Muscle of back (tissue), 13 donors: ENCODE results near the gene CR2. TPM values are rescaled to one million over a fixed set of nuclear protein-coding genes. Genes with fewer than 3 reads are reported as not detected.
A peak's percentile ranks its signal among the peaks of the same experiment; 100 is the strongest.
"Not testable (repeated sequence)": the region's sequence is repeated elsewhere in the genome, so short reads cannot be mapped to it uniquely, and the experiment has no call there.

ENCODE experiments used
- DNase-seq, 3 donors: peaks; one replicate each; pipeline versions ENCODE4 v3.0.0 to v3.0.0-alpha.2; 2013
- long read RNA-seq, 9 donors: transcript quantifications; one replicate each; lab custom pipeline, GENCODE V29; 2026
- polyA plus RNA-seq, 10 donors: library from polyadenylated mRNA; unstranded; fragments of 120-200 nt; gene quantifications; one replicate each; pipeline ENCODE4 v1.2.1, GENCODE V29; 2013; ENCODE audit not compliant: insufficient read length in 10 of 10

CR2 gene
- polyA plus RNA-seq: under 1 TPM in 9 of 10 donors, not detected in 1; 0.04 to 0.88 (median 0.19) TPM
- long read RNA-seq, donor 1: 0 reads
- long read RNA-seq, donor 2: 0 reads
- long read RNA-seq, donor 3: 0 reads
- long read RNA-seq, donor 4: 0 reads
- long read RNA-seq, donor 5: 0 reads
- long read RNA-seq, donor 6: 0 reads
- long read RNA-seq, donor 7: 0 reads
- long read RNA-seq, donor 8: 0 reads
- long read RNA-seq, donor 9: 0 reads

DNA sequence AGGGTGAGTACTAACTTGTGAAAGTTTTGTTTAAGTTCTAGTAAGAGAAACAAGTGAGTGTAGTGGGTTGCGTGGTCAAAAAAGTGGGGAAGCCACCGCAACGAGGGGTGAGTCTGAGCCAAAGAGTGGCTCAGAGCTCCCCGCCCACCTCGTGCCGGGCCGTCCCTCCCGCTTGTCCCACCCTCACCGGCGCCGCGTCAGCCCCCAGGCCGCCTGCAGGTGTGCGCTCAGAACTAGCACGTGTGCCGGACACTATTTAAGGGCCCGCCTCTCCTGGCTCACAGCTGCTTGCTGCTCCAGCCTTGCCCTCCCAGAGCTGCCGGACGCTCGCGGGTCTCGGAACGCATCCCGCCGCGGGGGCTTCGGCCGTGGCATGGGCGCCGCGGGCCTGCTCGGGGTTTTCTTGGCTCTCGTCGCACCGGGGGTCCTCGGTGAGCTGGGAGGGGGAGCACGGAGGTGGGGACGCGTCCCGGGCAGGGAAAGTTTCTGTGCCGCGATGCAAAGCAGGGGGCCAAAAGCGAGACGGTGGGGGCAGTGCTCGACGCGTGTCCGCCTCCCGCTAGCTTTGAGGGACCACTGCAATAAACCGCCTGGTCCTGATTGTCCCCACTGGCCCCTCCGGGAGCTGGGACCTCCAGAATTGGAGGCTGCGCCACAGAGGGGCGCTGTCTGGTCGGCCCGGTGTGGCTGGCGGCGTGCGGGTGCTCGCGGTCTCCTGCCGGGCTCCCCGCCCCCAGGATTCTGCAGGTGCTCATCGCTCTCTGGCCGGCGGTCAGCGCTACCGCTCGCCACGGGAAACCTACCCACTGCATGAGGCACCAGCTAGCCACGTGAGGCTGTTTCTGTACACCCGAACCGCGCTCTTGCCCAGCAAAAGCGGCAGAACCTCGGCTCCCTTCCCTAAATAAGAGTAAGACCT is at the start of gene CR2:
TSS of gene CR2 (plus strand) at position 283 of the 919 bp plus-strand sequence. CDS start at position 374, 91 bp downstream.
- peak in 1 of 3 donors; percentile 36 for DNase-seq

DNA sequence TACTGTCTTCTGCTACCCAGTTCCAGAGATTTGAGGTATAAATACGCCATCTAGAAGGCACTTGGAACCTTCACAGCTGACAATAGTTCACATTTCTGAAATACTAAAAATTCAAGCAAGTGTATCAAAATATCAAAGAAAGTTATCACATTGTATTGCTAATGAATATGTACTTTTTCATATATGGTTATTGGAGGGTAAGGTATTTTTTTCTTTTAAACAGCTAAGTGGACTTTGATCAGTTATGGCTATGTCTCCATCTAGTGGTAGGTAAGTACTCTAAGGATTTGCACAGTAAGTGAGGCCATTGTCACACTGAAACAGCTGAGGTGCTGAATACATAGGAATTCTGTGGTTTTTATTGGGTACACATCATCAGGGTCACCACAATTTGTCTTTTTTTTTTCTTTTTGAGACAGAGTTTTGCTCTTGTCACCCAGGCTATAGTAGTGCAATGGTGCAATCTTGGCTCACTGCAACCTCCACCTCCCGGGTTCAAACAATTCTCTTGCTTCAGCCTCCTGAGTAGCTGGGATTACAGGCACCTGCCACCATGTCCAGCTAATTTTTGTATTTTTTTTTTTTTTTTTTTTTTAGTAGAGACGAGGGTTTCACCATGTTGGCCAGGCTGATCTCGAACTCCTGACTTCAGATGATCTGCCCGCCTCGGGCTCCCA is 49.1 kb upstream of the CR2 start:
- peak; percentile 54 to 65 (median 58) for DNase-seq

DNA sequence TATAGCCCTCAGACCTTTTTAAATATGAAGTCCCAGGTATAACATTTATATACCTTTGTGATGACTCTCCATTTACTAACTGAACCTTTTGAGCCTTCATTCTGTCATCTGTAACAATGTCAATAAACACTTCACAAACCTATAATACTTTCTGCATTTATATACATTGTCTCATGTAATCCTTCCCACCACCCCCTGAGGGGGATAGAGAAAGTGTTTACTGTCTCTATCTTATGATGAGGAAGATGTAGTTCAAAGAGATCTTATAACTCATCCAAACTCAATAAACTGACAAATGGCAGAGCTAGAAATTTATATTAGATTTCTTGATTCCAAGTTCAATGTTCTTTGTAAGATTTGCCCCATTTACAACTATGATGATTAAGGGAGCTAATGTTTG is 48.3 kb upstream of the CR2 start:
- no peak for DNase-seq

DNA sequence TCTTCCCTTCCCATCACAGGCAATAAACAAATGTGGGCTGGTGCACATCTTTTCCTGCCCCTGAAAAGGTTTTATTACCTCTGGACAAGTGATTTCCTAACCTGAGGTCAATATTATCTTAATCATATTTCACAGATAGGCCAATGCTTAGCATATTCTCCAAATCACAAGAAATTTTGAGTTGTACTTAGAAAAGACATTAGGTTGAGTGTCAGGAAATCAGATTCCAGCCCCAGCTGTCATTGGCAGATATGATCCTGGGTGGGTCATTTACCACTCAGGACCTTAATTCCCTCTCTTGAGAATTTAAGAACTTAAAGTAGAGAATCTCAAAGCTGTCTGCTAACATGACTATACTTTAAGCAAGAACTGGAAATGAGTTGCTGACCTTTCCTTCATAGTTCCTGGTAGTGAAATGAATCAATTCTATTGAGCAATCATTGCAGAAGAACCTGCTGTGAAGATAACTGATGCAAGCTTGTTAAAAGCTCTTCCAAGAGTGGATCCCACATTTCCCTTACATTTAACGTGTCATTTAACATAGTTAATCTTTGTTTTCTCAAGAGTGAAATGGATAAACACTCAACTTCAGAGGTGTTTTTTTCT is 46.4 kb upstream of the CR2 start:
- DNase-seq: no peak

DNA sequence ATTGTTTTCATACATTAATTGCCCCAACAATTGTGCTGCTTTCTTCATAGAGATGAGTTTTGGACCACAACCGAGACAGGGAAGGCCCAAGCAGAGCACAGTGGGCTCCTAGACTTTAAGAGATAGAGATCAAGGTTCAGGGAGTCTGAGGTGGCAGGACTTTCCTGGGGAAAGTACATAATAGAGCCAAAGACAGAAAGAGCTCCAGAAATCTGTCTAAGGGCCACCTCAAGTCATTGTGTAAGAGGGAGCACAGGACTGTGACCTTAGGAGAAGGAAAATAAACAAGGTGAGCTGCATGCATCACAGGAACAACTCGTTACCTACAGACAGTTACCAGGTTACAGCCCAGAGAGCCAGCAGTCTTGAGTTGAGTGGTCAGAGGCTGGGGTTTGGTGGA is 41.3 kb upstream of the CR2 start:
- DNase-seq: no peak

DNA sequence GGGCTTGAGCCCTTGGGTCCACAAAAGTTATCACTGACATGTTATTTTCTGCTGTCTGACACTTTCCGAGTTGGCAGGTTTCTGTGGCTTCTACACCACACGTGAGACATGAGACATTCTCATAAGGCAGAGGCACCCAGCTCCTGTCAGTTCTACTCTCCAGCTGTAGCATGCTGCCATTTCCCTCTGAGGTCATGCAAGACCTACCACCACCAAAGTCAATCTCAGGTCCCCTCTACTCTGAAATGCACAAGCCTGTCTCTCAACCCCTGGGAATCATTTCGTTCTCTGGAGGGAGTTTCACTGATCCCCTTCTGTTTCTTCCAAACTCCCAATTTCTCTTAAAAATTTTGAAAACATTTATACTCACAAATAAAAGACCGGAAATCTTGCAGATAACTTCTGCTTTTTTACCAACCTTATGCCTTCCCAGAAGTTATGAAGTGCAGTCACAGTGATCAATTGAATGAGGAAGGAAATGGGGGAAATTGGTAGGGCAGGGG is 39.5 kb upstream of the CR2 start:
- DNase-seq: peak in 1 of 3 donors; percentile 8

DNA sequence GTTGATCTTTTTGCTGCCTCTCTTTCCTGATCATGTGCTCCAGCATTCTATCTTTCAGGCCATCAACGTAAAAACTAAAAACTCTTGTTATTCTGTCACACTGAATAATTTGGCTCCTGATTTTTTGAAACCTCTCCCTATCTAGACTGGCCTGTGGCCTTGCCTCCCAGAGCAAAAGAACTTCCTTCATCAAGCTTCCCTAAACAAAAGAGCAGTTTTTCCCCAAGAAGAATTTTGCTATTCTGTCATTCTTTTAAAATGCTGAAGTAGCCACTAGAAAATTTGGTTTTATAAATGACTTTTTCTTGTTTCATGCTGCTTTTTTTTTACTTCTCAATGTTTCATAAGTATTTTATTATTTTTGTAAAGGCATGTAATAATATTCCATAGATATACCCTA is 37.1 kb upstream of the CR2 start:
- DNase-seq: no peak

DNA sequence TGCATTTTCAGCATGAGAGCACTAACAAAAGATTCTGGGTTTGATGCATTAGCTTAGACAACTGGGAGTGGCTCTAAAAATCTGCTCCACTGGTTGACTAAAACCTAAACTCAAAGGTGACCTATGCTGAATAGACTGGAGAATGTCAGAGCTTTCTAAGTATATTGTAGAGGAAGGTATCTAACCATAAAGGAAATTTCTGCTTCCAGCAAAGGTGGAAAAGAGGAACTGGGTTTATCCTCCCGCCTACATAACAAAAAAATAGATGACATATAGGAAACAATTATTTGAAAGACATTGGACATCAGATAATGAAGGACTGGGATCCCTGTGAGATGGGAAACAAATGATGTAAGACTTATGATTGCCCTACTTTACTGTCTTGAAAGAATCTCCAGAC is 35.8 kb upstream of the CR2 start:
- no peak for DNase-seq

DNA sequence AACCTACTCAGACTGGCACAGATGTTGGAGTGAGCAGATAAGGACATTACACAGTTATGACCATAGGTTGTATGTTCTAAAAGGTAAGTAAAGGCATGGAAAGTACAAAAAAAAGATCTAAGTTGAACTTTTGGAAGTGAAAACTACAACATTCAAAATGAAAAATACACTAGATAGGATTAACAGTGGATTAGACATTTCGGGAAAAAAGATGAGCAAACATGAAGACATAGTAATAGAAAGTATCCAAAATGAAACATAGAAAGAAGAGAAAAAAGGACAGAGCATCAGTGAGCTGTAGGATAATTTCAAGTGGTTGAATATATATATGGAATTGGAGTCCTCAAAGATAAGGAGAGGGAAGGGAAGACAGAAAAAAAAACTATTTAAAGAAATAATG is 34.0 kb upstream of the CR2 start:
- DNase-seq: no peak

DNA sequence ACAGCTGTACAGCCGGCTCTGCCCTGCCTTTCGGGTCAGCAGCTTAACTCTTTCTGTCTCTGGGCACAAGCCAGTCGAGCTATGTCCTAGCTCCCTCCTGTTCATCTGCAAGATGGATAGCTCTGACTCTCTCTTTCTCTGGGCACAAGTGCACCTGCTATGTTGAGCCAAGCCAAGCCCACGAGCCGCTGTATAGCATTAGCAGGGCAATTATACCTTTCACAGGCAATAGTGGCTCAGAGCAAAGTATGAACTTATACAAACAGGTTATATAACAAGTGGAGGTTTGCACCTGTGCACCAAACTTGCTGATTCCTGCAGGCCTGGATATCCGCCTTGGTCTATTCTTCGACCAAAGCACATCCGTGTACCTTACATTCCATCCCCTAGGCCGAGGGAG is 33.0 kb upstream of the CR2 start:
- no peak for DNase-seq

DNA sequence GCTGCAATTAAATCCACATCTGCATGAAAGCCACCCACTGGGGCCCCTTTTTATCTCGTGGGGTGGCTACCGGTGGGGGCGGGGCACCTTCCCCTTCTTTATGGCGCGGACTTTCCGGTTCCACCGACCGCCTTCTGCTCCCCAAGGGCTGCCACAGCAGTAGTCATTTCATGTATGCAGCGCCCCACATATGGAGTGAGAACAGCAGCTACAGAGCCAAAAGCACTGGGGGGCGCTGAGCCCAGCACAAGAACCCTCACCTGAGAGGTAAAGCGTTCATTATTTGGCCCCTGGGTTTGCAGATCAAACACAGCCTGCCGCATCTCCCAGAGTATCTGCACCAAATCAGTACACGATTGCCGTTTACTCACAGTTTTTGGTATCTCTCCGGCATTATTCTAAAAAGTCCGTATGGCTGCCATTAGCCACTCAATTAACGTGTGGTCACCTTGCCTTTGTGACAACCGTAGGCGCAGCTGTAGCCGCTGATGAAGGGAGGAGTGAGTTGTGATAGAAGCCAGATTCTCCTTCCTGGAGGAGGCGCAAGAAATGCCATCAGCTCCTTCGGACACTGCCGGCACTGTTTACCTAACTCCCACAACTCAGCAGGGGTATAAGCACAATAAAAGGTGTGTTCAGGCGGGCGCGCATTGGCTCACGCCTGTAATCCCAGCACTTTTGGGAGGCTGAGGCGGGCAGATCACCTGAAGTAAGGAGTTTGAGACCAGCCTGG is 30.4 kb upstream of the CR2 start:
- no peak for DNase-seq

DNA sequence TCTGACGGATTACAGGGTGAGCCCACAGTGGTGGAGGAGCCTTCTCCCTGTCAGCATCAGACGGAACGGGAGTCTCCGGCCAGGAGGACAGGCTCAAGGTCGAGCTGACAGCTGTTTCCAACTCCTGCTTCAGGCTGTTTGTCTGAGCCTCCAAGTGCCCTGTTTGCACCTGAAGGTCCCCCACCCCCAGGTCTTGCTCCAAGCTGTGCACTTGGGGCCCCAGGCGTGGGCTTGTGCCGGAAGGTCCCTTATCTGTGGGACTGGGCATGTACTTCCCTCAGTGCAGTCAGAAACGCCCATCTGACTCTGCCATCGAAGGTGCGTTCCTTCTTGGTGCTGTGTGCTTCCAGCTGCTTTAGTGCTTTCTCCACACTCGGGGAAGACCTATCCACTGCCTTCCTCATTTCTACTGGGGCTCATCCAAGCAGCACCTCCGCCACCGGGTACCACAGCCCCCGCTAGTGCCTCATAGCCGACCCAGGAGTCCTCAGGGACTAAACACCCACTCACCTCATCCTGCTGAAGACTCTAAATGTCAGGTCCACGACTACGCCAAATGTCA is 29.5 kb upstream of the CR2 start:
- DNase-seq: no peak

DNA sequence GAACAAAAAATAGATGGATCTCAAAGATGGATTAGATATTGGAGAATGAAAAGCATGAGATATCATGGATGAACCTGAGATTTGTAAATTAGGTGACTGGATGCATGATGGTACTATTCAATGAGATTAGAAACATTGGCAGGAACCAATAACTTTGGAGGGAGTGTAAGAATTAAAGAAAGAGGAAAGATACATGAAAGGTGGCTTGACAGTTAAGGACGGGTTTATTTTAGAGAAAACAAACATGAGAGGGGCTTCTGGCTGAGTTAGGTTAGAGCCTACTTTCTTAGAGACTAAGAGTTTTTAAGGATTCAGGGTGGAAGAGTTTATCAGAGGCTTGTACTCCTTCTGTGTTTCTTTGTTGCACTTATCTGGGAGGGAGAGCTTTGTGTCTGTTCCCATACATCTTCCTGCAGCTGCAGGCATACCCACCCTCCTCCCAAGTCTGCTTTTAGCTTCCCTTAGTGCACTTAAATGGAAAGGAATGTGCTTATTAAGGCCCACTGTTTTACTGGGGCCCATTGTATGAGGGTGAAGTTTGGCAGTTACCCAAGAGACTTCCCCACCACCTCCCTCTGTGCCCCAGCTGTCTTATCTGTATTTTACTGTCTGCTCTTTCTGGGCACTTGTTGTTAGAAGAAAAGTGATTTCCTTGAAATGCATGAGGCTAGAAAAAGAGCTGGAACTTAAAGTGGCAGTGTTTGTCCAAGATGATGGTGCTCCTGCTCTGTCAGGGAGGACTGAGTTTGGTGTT is 26.1 kb upstream of the CR2 start:
- no peak for DNase-seq

DNA sequence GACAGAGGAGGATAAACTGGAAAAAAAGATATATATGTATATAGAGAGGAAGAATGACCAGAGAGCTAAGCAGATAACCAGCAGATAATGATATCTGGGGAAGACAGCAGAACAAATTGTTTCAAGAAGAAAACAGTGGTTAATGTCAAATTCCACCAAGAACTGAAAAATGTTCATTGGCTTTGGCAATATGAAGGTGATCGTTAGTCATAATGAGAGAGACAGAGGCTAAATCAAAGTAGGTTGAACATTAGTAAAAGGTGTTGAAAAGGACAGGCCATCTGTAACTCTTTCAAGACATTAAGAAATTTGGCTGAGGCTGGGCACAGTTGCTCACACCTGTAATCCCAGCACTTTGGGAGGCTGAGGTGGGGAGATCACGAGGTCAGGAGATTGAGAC is 25.3 kb upstream of the CR2 start:
- DNase-seq: no peak

DNA sequence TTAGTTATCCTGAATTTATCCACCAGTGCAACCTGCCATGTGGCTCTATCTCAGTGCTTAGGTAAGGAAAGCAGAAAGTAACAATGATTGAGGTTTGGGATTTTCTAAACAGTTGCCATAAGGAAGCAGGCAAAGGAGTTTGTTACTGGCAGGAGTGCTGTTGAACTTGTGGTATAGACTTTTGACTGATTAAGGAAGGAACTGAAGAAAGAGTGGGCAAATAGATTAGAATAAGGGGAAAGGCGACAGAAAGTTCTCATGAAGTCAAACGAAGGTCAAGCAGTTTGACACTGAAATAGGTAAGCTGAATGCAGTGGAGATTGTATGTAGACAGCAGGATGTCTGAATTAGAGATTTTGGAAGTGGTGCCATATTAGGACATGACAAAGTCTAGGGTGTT is 24.2 kb upstream of the CR2 start:
- no peak for DNase-seq

DNA sequence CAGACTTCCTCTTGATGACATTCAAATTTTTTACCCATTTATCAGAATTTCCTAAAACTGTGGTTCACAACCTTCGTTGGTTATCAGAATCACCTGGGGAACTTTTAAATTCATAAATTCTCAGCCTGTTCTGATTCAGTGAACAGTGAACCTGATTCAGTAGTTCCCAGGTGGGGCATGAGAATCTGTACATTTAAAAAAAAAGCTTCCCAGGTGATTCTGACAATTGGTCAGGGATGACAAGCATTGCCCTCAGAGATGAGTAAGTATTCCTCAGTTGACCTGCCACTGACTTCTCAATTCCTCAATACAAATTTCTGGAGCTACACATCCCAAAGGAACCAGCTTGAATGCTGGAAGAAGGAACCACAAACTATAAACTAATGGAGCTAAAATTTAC is 23.5 kb upstream of the CR2 start:
- no peak for DNase-seq

DNA sequence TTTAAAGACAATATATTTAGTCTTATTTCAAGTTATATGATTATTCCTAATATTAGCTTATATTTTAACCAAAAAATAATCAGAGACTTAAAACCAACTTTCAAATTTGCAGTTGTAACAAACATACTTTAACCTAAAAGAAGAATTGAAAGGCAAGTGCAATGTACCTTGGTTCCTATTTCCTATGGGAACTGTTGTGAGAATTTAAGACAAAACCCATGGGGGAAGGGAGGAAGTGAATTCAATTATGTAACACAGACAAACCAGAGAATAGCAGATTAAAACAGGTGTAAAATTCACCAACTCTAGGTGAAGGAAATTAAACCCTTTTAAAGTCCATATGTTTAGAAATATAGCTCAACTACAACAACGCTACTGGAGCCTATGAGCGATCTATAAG is 22.6 kb upstream of the CR2 start:
- DNase-seq: no peak

DNA sequence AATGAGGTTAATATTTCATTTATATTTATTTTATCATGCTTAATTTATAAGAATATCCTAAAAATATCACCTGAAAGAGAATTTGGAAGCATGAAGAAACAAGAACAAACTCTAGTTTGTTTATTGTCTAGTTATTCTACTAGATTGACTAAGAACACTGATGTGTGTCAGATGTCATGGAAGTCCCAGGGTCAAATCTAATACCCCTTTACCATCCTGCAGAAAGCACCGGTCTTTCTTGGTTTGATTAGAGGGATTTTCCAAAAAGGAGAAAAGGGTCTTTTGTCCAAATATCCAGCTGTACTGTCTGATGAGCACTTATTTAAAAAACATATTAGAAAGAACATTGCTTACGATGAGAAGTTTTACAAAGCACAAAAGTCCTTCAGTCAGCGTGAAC is 20.7 kb upstream of the CR2 start:
- DNase-seq: no peak

DNA sequence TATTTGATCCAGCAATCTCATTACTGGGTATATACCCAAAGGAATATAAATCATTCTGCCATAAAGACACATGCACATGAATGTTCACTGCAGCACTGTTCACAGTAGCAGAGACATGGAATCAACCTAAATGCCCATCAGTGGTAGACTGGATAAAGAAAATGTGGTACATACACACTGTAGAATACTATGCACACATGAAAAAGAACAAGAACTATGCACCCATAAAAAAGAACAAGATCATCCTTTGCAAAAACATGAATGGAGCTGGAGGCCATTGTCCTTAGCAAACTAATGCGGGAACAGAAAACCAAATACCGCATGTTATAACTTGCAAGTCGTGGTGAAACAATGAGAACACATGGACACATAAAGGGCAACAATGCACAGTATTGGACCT is 17.4 kb upstream of the CR2 start:
- not testable (repeated sequence) for DNase-seq

DNA sequence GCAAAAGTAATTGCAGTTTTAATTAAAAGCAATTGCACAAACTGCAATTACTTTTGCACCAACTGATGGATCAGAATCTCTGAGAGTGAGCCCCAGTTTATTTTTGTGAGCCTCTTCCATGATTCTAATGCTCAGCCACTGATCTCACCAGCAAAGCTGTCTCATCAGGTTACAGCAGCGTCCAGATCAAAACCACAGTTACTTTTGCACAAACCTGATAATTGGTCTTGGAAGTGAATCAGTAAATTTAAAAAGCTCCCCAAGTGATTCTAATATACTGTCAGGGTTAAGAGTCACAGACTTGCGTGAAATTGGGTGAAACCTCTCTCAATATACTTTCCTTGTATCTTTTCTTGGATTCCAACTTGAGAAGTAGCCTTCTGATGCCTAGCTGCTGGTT is 13.5 kb upstream of the CR2 start:
- DNase-seq: no peak
